HepG2 (cell line): ENCODE measurements around the gene TPSD1. TPM values are rescaled to one million over a fixed set of nuclear protein-coding genes. Genes with fewer than 3 reads are reported as not detected.
A peak's percentile ranks its signal among the peaks of the same experiment; 100 is the strongest.

Source experiments
- BORCS8-MEF2B ChIP-seq: sonication (generic); formaldehyde crosslinking; IDR thresholded peaks from 2 replicates; pipeline ENCODE4 v1.8.0; 2022; ENCODE audit warnings: mild to moderate bottlenecking, missing genetic modification reagents
- DNMT3B ChIP-seq: conservative IDR thresholded peaks from 2 replicates; pipeline ENCODE4 v1.6.1; 2016; ENCODE audit warnings: missing biosample characterization, control low read depth
- KAT7 ChIP-seq: IDR thresholded peaks from 2 replicates; pipeline ENCODE4 v1.6.1; 2018; ENCODE audit warnings: borderline replicate concordance, missing compliant biosample characterization
- KLF13 ChIP-seq: sonication (generic); formaldehyde crosslinking; IDR thresholded peaks from 2 replicates; pipeline ENCODE4 v1.4.0; 2020; ENCODE audit warnings: mild to moderate bottlenecking, missing genetic modification reagents
- MXI1 ChIP-seq: IDR thresholded peaks from 3 replicates; pipeline ENCODE4 v1.6.1; 2012; ENCODE audit warnings: low read depth, low read length, inconsistent platforms, borderline replicate concordance
- RAD51 ChIP-seq: fragments of 450-650 bp; IDR thresholded peaks from 2 replicates; pipeline ENCODE4 v1.6.1; 2016; ENCODE audit warnings: borderline replicate concordance
- ZMYM2 ChIP-seq: sonication (generic); formaldehyde crosslinking; IDR thresholded peaks from 2 replicates; pipeline ENCODE4 v1.8.0; 2022; ENCODE audit warnings: mild to moderate bottlenecking, missing genetic modification reagents
- ZNF17 ChIP-seq: sonication (generic); formaldehyde crosslinking; IDR thresholded peaks from 2 replicates; pipeline ENCODE4 v1.5.0; 2020; ENCODE audit warnings: mild to moderate bottlenecking, missing genetic modification reagents
- ZNF333 ChIP-seq: sonication (generic); formaldehyde crosslinking; IDR thresholded peaks from 2 replicates; pipeline ENCODE4 v1.4.0; 2020; ENCODE audit warnings: mild to moderate bottlenecking, missing genetic modification reagents, borderline replicate concordance
- ZNF383 ChIP-seq: sonication (generic); formaldehyde crosslinking; IDR thresholded peaks from 2 replicates; pipeline ENCODE4 v1.4.0; 2020; ENCODE audit warnings: missing genetic modification reagents, mild to moderate bottlenecking, borderline replicate concordance
- ZNF451 ChIP-seq: sonication (generic); formaldehyde crosslinking; IDR thresholded peaks from 2 replicates; pipeline ENCODE4 v1.5.0; 2020; ENCODE audit warnings: mild to moderate bottlenecking, missing genetic modification reagents
- ZNF552 ChIP-seq: sonication (generic); formaldehyde crosslinking; IDR thresholded peaks from 2 replicates; pipeline ENCODE4 v1.9.0; 2022; ENCODE audit warnings: missing genetic modification reagents, mild to moderate bottlenecking, borderline replicate concordance
- ZNF652 ChIP-seq: IDR thresholded peaks from 2 replicates; pipeline ENCODE4 v1.6.1; 2016; ENCODE audit warnings: low read depth, borderline replicate concordance
- ZNF749 ChIP-seq: sonication (generic); formaldehyde crosslinking; IDR thresholded peaks from 2 replicates; pipeline ENCODE4 v1.8.0; 2022; ENCODE audit warnings: mild to moderate bottlenecking, missing genetic modification reagents, moderate library complexity, borderline replicate concordance
- polyA plus RNA-seq, 8 experiments: library from polyadenylated mRNA; depleted of rRNA in 3 of 8; stranded (reverse) in 7 of 8; unstranded in 1 of 8; fragments of >200 nt; fragmentation: Illumina TruSeq in 4 of 8; extraction: Trizol in 4 of 8; gene quantifications; 2 replicates each; pipeline versions ENCODE4 v1.2.1 to v1.2.3, GENCODE V29; 2011 to 2016; ENCODE audit warnings: low read depth in 4 of 8, missing spikeins in 1 of 8, mixed read lengths in 1 of 8; ENCODE audit not compliant: insufficient read depth in 1 of 8
- total RNA-seq, 5 experiments: library from RNA; depleted of rRNA; stranded (reverse); fragments of >200 nt; fragmentation: Illumina TruSeq; extraction: Trizol; gene quantifications; 2 replicates each; pipeline ENCODE4 v1.2.3, GENCODE V29; 2016; ENCODE audit warnings: low read depth in 1 of 5
- TF ChIP-seq, protein P1 (sequence below): sonication (generic); formaldehyde crosslinking; IDR thresholded peaks from 2 replicates; pipeline ENCODE4 v1.5.0; 2020; ENCODE audit warnings: mild to moderate bottlenecking, missing genetic modification reagents, borderline replicate concordance
- TF ChIP-seq, protein P2 (sequence below): sonication (generic); formaldehyde crosslinking; conservative IDR thresholded peaks from 2 replicates; pipeline ENCODE4 v1.8.0; 2022; ENCODE audit warnings: low read depth, missing genetic modification reagents
- TF ChIP-seq, protein P3 (sequence below): sonication (generic); formaldehyde crosslinking; conservative IDR thresholded peaks from 2 replicates; pipeline ENCODE4 v1.4.0; 2020; ENCODE audit warnings: mild to moderate bottlenecking, missing genetic modification reagents, moderate library complexity

The TPSD1 gene
- total and polyA plus RNA-seq, 2 of the 13 experiments (the other 11 are each of a cell fraction or from before 2014, with no cell fraction given), result not detected

DNA sequence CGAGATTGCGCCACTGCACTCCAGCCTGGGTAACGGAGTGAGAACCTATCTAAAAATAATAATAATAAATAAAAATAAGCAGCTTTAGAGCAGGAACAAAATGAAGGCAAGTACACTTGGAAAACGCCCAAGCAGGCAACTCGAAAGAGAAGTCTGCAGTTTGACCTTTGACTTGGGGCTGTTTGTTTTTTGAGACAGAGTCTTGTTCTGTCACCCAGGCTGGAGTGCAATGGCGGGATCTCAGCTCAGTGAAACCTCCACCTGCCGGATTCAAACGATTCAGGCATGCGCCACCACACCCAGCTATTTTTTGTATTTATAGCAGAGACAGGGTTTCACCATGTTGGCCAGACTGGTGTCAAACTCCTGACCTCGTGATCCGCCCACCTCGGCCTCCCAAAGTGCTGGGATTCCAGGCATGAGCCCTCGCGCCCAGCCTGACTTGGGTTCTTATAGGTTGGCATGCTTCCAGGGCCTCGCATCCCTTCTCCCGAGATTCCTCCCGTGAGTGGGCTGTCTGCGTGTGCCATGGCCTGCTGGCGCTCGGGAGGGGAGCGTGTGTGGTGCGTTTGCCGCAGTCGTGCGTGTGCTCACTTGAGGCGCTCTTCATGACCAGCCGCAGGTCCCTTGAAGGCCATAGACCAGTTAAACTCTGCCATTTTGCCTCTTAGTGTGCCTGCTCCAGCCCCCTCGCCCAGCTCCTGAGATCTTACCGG, 35.1 kb downstream of the TPSD1 start (continued):
- TF ChIP-seq, protein P1, sequence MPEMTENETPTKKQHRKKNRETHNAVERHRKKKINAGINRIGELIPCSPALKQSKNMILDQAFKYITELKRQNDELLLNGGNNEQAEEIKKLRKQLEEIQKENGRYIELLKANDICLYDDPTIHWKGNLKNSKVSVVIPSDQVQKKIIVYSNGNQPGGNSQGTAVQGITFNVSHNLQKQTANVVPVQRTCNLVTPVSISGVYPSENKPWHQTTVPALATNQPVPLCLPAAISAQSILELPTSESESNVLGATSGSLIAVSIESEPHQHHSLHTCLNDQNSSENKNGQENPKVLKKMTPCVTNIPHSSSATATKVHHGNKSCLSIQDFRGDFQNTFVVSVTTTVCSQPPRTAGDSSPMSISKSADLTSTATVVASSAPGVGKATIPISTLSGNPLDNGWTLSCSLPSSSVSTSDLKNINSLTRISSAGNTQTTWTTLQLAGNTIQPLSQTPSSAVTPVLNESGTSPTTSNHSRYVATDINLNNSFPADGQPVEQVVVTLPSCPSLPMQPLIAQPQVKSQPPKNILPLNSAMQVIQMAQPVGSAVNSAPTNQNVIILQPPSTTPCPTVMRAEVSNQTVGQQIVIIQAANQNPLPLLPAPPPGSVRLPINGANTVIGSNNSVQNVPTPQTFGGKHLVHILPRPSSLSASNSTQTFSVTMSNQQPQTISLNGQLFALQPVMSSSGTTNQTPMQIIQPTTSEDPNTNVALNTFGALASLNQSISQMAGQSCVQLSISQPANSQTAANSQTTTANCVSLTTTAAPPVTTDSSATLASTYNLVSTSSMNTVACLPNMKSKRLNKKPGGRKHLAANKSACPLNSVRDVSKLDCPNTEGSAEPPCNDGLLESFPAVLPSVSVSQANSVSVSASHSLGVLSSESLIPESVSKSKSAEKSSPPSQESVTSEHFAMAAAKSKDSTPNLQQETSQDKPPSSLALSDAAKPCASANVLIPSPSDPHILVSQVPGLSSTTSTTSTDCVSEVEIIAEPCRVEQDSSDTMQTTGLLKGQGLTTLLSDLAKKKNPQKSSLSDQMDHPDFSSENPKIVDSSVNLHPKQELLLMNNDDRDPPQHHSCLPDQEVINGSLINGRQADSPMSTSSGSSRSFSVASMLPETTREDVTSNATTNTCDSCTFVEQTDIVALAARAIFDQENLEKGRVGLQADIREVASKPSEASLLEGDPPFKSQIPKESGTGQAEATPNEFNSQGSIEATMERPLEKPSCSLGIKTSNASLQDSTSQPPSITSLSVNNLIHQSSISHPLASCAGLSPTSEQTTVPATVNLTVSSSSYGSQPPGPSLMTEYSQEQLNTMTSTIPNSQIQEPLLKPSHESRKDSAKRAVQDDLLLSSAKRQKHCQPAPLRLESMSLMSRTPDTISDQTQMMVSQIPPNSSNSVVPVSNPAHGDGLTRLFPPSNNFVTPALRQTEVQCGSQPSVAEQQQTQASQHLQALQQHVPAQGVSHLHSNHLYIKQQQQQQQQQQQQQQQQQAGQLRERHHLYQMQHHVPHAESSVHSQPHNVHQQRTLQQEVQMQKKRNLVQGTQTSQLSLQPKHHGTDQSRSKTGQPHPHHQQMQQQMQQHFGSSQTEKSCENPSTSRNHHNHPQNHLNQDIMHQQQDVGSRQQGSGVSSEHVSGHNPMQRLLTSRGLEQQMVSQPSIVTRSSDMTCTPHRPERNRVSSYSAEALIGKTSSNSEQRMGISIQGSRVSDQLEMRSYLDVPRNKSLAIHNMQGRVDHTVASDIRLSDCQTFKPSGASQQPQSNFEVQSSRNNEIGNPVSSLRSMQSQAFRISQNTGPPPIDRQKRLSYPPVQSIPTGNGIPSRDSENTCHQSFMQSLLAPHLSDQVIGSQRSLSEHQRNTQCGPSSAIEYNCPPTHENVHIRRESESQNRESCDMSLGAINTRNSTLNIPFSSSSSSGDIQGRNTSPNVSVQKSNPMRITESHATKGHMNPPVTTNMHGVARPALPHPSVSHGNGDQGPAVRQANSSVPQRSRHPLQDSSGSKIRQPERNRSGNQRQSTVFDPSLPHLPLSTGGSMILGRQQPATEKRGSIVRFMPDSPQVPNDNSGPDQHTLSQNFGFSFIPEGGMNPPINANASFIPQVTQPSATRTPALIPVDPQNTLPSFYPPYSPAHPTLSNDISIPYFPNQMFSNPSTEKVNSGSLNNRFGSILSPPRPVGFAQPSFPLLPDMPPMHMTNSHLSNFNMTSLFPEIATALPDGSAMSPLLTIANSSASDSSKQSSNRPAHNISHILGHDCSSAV (CRISPR knock-in tag), result no peak
- no peak for TF ChIP-seq ZNF17
- TF ChIP-seq ZNF451, result no peak
- no peak for TF ChIP-seq ZNF333 (CRISPR knock-in tag)
- no peak for TF ChIP-seq MXI1
- no peak for TF ChIP-seq DNMT3B
- TF ChIP-seq ZNF749 (CRISPR knock-in tag), result no peak
- no peak for TF ChIP-seq ZMYM2
- TF ChIP-seq BORCS8-MEF2B (CRISPR knock-in tag), result no peak
- TF ChIP-seq KAT7, result no peak
- TF ChIP-seq ZNF652 (CRISPR knock-in tag), result no peak
- TF ChIP-seq, protein P2, sequence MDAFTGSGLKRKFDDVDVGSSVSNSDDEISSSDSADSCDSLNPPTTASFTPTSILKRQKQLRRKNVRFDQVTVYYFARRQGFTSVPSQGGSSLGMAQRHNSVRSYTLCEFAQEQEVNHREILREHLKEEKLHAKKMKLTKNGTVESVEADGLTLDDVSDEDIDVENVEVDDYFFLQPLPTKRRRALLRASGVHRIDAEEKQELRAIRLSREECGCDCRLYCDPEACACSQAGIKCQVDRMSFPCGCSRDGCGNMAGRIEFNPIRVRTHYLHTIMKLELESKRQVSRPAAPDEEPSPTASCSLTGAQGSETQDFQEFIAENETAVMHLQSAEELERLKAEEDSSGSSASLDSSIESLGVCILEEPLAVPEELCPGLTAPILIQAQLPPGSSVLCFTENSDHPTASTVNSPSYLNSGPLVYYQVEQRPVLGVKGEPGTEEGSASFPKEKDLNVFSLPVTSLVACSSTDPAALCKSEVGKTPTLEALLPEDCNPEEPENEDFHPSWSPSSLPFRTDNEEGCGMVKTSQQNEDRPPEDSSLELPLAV, result no peak
- no peak for TF ChIP-seq RAD51
- TF ChIP-seq, protein P3, sequence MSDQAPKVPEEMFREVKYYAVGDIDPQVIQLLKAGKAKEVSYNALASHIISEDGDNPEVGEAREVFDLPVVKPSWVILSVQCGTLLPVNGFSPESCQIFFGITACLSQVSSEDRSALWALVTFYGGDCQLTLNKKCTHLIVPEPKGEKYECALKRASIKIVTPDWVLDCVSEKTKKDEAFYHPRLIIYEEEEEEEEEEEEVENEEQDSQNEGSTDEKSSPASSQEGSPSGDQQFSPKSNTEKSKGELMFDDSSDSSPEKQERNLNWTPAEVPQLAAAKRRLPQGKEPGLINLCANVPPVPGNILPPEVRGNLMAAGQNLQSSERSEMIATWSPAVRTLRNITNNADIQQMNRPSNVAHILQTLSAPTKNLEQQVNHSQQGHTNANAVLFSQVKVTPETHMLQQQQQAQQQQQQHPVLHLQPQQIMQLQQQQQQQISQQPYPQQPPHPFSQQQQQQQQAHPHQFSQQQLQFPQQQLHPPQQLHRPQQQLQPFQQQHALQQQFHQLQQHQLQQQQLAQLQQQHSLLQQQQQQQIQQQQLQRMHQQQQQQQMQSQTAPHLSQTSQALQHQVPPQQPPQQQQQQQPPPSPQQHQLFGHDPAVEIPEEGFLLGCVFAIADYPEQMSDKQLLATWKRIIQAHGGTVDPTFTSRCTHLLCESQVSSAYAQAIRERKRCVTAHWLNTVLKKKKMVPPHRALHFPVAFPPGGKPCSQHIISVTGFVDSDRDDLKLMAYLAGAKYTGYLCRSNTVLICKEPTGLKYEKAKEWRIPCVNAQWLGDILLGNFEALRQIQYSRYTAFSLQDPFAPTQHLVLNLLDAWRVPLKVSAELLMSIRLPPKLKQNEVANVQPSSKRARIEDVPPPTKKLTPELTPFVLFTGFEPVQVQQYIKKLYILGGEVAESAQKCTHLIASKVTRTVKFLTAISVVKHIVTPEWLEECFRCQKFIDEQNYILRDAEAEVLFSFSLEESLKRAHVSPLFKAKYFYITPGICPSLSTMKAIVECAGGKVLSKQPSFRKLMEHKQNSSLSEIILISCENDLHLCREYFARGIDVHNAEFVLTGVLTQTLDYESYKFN (CRISPR knock-in tag), result 0 out of 2 replicates have a peak, but pooled peaks have one; percentile 30
- TF ChIP-seq KLF13 (CRISPR knock-in tag), result no peak
- TF ChIP-seq ZNF383 (CRISPR knock-in tag), result no peak
- TF ChIP-seq ZNF552 (CRISPR knock-in tag), result no peak
